WTC11 (cell line): Measurements from ENCODE around the gene UBE2S.

Experiments used
- ETV6 ChIP-seq: sonication (generic); formaldehyde crosslinking; IDR thresholded peaks from 2 replicates; pipeline ENCODE4 v1.8.1; 2022; ENCODE audit warnings: mild to moderate bottlenecking, missing genetic modification reagents
- FOXK1 ChIP-seq: sonication (generic); formaldehyde crosslinking; IDR thresholded peaks from 2 replicates; pipeline ENCODE4 v1.8.0; 2022; ENCODE audit warnings: mild to moderate bottlenecking, moderate library complexity, missing genetic modification reagents
- GABPB1 ChIP-seq: sonication (generic); formaldehyde crosslinking; IDR thresholded peaks from 2 replicates; pipeline ENCODE4 v1.8.1; 2023; ENCODE audit warnings: mild to moderate bottlenecking, missing genetic modification reagents
- MYBL2 ChIP-seq: sonication (generic); formaldehyde crosslinking; IDR thresholded peaks from 2 replicates; pipeline ENCODE4 v1.8.1; 2023; ENCODE audit warnings: mild to moderate bottlenecking, moderate library complexity, missing genetic modification reagents
- NFYB ChIP-seq: sonication (generic); formaldehyde crosslinking; conservative IDR thresholded peaks from 2 replicates; pipeline ENCODE4 v1.8.0; 2022; ENCODE audit warnings: low read depth, missing genetic modification reagents
- NR2C2 ChIP-seq: sonication (generic); formaldehyde crosslinking; IDR thresholded peaks from 2 replicates; pipeline ENCODE4 v1.8.0; 2022; ENCODE audit warnings: mild to moderate bottlenecking, missing genetic modification reagents
- RELA ChIP-seq: sonication (generic); formaldehyde crosslinking; IDR thresholded peaks from 2 replicates; pipeline ENCODE4 v1.8.1; 2022; ENCODE audit warnings: missing genetic modification reagents, mild to moderate bottlenecking, borderline replicate concordance
- ZBTB21 ChIP-seq: sonication (generic); formaldehyde crosslinking; IDR thresholded peaks from 2 replicates; pipeline ENCODE4 v1.8.1; 2023; ENCODE audit warnings: mild to moderate bottlenecking, missing genetic modification reagents, borderline replicate concordance
- ZNF219 ChIP-seq: sonication (generic); formaldehyde crosslinking; IDR thresholded peaks from 2 replicates; pipeline ENCODE4 v1.8.0; 2023; ENCODE audit warnings: missing genetic modification reagents, mild to moderate bottlenecking, borderline replicate concordance
- TF ChIP-seq, protein P1 (sequence below): fragments of 200-600 bp; IDR thresholded peaks from 2 replicates; pipeline ENCODE4 v1.8.0; 2022; ENCODE audit warnings: antibody characterized with exemption
- TF ChIP-seq, protein P2 (sequence below): sonication (generic); formaldehyde crosslinking; IDR thresholded peaks from 2 replicates; pipeline ENCODE4 v1.8.0; 2023; ENCODE audit warnings: missing genetic modification reagents
- TF ChIP-seq, protein P3 (sequence below): sonication (generic); formaldehyde crosslinking; IDR thresholded peaks from 2 replicates; pipeline ENCODE4 v1.8.1; 2022; ENCODE audit warnings: low read depth, mild to moderate bottlenecking, moderate library complexity, missing genetic modification reagents, borderline replicate concordance

DNA sequence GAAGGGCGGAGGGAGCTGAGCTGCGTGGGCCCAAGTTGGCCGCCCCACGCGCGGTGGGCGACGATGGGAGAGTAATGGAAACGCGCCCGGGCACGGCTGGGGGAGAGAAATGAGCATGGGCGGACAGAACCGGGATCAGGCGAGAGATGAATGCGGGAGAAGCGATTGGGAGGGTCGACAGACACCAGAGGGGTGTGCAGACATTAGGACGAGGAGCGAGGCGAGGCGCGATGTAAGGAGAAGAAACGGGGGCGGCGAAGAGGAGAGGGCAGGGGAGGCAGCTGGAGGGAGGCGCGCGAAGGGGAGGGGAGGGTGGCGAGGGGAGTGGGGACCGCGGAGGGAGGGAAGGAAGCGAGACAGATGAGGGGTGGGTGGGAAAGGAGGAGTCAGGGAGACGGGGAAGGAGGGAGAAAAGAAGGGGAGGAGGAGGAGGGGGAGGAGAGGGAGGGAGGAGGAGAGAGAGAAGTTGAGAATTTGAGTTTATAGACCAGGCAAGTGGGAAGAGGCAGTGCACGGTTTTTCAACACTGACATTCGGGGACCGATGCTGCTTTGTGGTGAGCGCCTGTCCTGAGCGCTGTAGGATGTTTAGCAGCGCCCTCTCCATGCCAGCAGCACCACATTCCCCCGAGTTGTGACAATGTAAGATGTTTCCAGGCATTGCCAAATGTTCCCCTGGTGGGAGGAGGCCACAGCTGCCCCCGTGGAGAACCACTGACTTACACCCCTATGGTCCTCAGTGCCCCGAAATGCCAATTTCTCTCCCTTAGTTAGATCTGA is 35.6 kb upstream of the UBE2S start, which contains the start of gene SHISA7:
- no peak for TF ChIP-seq GABPB1 (CRISPR knock-in tag)
- no peak for TF ChIP-seq ZNF219
- no peak for TF ChIP-seq ETV6
- TF ChIP-seq, protein P1, sequence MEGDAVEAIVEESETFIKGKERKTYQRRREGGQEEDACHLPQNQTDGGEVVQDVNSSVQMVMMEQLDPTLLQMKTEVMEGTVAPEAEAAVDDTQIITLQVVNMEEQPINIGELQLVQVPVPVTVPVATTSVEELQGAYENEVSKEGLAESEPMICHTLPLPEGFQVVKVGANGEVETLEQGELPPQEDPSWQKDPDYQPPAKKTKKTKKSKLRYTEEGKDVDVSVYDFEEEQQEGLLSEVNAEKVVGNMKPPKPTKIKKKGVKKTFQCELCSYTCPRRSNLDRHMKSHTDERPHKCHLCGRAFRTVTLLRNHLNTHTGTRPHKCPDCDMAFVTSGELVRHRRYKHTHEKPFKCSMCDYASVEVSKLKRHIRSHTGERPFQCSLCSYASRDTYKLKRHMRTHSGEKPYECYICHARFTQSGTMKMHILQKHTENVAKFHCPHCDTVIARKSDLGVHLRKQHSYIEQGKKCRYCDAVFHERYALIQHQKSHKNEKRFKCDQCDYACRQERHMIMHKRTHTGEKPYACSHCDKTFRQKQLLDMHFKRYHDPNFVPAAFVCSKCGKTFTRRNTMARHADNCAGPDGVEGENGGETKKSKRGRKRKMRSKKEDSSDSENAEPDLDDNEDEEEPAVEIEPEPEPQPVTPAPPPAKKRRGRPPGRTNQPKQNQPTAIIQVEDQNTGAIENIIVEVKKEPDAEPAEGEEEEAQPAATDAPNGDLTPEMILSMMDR: no peak
- TF ChIP-seq NFYB (CRISPR knock-in tag): no peak
- TF ChIP-seq, protein P2, sequence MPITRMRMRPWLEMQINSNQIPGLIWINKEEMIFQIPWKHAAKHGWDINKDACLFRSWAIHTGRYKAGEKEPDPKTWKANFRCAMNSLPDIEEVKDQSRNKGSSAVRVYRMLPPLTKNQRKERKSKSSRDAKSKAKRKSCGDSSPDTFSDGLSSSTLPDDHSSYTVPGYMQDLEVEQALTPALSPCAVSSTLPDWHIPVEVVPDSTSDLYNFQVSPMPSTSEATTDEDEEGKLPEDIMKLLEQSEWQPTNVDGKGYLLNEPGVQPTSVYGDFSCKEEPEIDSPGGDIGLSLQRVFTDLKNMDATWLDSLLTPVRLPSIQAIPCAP: no peak
- TF ChIP-seq NR2C2 (CRISPR knock-in tag): no peak
- no peak for TF ChIP-seq MYBL2 (CRISPR knock-in tag)
- TF ChIP-seq ZBTB21 (CRISPR knock-in tag): no peak
- TF ChIP-seq, protein P3, sequence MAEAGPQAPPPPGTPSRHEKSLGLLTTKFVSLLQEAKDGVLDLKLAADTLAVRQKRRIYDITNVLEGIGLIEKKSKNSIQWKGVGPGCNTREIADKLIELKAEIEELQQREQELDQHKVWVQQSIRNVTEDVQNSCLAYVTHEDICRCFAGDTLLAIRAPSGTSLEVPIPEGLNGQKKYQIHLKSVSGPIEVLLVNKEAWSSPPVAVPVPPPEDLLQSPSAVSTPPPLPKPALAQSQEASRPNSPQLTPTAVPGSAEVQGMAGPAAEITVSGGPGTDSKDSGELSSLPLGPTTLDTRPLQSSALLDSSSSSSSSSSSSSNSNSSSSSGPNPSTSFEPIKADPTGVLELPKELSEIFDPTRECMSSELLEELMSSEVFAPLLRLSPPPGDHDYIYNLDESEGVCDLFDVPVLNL (CRISPR knock-in tag): no peak
- no peak for TF ChIP-seq FOXK1 (CRISPR knock-in tag)
- TF ChIP-seq RELA (CRISPR knock-in tag): no peak
